ENCODE data around the gene PPP2R1B.

- TF ChIP-seq TEAD4 (IDR thresholded peaks at IDR 0.05; ENCODE audit: low read depth, low read length) (no peak), YY1 (IDR thresholded peaks at IDR 0.05; ENCODE audit: low read depth, low read length) (peak; percentile 87), CHD2 (IDR thresholded peaks at IDR 0.05; ENCODE audit: low read length) (no peak), RNF2 (IDR thresholded peaks at IDR 0.05; ENCODE audit: borderline replicate concordance, low read depth, low read length, missing control alignments, poor library complexity, severe bottlenecking) (no peak), CTCF (IDR thresholded peaks at IDR 0.05; ENCODE audit: control extremely low read depth in 1 of 3, insufficient read depth in 1 of 3, low read depth in 1 of 3, low read length in 3 of 3) (no peak), SRF (IDR thresholded peaks at IDR 0.05; ENCODE audit: low read depth, low read length) (no peak), POLR2A (IDR thresholded peaks at IDR 0.05; ENCODE audit: control extremely low read depth in 1 of 2, low read depth in 2 of 2, low read length in 2 of 2) (peak in 1 of 2 experiments; percentile 75; a peak in 2 of 3 replicates), JUND (IDR thresholded peaks at IDR 0.05; ENCODE audit: low read length) (no peak), NRF1 (IDR thresholded peaks at IDR 0.05; ENCODE audit: low read depth, low read length) (no peak), GABPA (IDR thresholded peaks at IDR 0.05; ENCODE audit: borderline replicate concordance, insufficient read depth, low read length) (no peak), POLR2AphosphoS5 (IDR thresholded peaks at IDR 0.05; ENCODE audit: low read depth, low read length) (peak; percentile 76; the same call in 1 of the 2 replicates), NANOG (IDR thresholded peaks at IDR 0.05; ENCODE audit: insufficient read depth, low read depth, low read length, poor library complexity, severe bottlenecking) (no peak), EZH2 (IDR thresholded peaks at IDR 0.05; ENCODE audit: low read depth, low read length, severe bottlenecking) (no peak), CHD1 (IDR thresholded peaks at IDR 0.05; ENCODE audit: low read depth, low read length) (no peak)
Observed at GRCh38 chr11:111765984-111766833, at the start of gene PPP2R1B.

Measured in H1 (cell line).